Heart left ventricle (tissue), 16 donors: Measurements from ENCODE around the gene TMEM179. TPM values are rescaled to one million over a fixed set of nuclear protein-coding genes. Genes with fewer than 3 reads are reported as not detected.

ENCODE experiments used
- ATAC-seq, 4 donors: fragments of 200-7000 bp; cut with Tn5 transposase; one replicate each; pipeline ENCODE4 v1.9.1; 2020 to 2022; ENCODE audit warnings: moderate library complexity in 4 of 4, mild to moderate bottlenecking in 3 of 4, moderate number of reproducible peaks in 1 of 4
- DNase-seq, 5 donors: peaks; one replicate each; pipeline ENCODE4 v3.0.0-alpha.2; 2020
- H3K27ac ChIP-seq, 12 donors: fragments of 200-600 bp; sonication (generic) in 4 of 12; one replicate each; pipeline versions ENCODE4 v1.5.0 to v1.8.0; 2016 to 2022; ENCODE audit warnings: mild to moderate bottlenecking in 2 of 12
- H3K27me3 ChIP-seq, 9 donors: fragments of 200-600 bp; sonication (generic) in 2 of 9; one replicate each; pipeline versions ENCODE4 v1.5.1 to v1.8.0; 2016 to 2022; ENCODE audit warnings: mild to moderate bottlenecking in 3 of 9
- H3K36me3 ChIP-seq, 9 donors: fragments of 200-600 bp; sonication (generic) in 2 of 9; one replicate each; pipeline versions ENCODE4 v1.5.0 to v1.8.0; 2018 to 2022; ENCODE audit warnings: mild to moderate bottlenecking in 2 of 9
- H3K4me1 ChIP-seq, 12 donors: fragments of 200-600 bp; sonication (generic) in 4 of 12; one replicate each; pipeline versions ENCODE4 v1.5.0 to v1.8.0; 2016 to 2022; ENCODE audit warnings: mild to moderate bottlenecking in 3 of 12
- H3K4me3 ChIP-seq, 12 donors: fragments of 200-600 bp; sonication (generic) in 4 of 12; one replicate each; pipeline versions ENCODE4 v1.5.0 to v1.8.0; 2017 to 2022; ENCODE audit warnings: mild to moderate bottlenecking in 9 of 12, moderate library complexity in 4 of 12
- H3K9me3 ChIP-seq, 12 donors: fragments of 200-600 bp; sonication (generic) in 4 of 12; one replicate each; pipeline versions ENCODE4 v1.5.0 to v1.8.0; 2016 to 2022; ENCODE audit warnings: mild to moderate bottlenecking in 1 of 12
- POLR2A ChIP-seq, 2 donors: fragments of 450-650 bp; IDR thresholded peaks; one replicate each; pipeline ENCODE4 v1.6.1; 2017; ENCODE audit warnings: antibody characterized with exemption in 2 of 2, mild to moderate bottlenecking in 2 of 2, moderate library complexity in 2 of 2
- WGBS, 4 donors: extraction: QIAGEN DNeasy Blood & Tissue Kit in 2 of 4; methylation state at CpG; one replicate each; pipeline versions ENCODE4 v1.1.5 to v1.1.7; 2013 to 2018; 5-methylcytosine and 5-hydroxymethylcytosine counted together
- intact Hi-C, 10 donors: fragments of 100-400 bp; cut with DNase I; formaldehyde crosslinking; loops; one replicate each; pipeline versions ENCODE4 v1.11.1 to v1.14.2; 2022
- polyA plus RNA-seq, 2 donors: library from polyadenylated mRNA; stranded (reverse); fragments of 200-250 nt; gene quantifications; one replicate each; pipeline ENCODE4 v1.2.3, GENCODE V29; 2013
- total RNA-seq, 9 donors: library from RNA; depleted of rRNA in 2 of 9; stranded (reverse); fragments of >200 nt in 2 of 9; fragmentation: NEBNext Ultra II Directional in 3 of 9; extraction: Animal tissue kit (Norgen Biotek cat#: 25700) in 3 of 9; gene quantifications; one replicate each; pipeline versions ENCODE4 v1.1.0 to v1.2.4, GENCODE V29; 2016 to 2023
- TF ChIP-seq, protein P1 (sequence below), 12 donors: fragments of 200-600 bp; sonication (generic) in 4 of 12; IDR thresholded peaks; one replicate each; pipeline versions ENCODE4 v1.5.0 to v1.8.0; 2018 to 2022; ENCODE audit warnings: antibody characterized with exemption in 12 of 12, mild to moderate bottlenecking in 5 of 12
- donor health status: ischemic (EF 13 %, LVEDD 7.1; RV severe dilation, severe dysfunction).
- donor health status: healthy with polysubstance abuse.
- donor health status: DM: no; HTN: yes; CAD: no.
- donor health status: DM: no; HTN: no; CAD: no.
- donor health status: ischemic (EF 25% LVEDD 6.9; RV normal size, moderate dysfunction).
- donor health status: ischemic (EF 25% LVEDD 5.7; RV mildly dilated, moderate dysfunction).
- donor health status: healthy.
- donor health status: DM: yes; HTN: yes; CAD: no.
- donor health status: ischemic (EF 35%, LVEDD 5.7; RV mildly dilated, moderate dysfunction).
- donor health status: nonischemic (EF 11% LVEDD 7.7; RV severe dilation, severe dysfunction).
- donor health status: DM: yes; HTN: yes; CAD: no.
- donor health status: PGD.
- donor health status: ischemic (EF 29% LVEDD 5.4; RV normal size, mild dysfunction).
- donor health status: nonischemic (EF 23%, LVEDD 6.1; RV moderate dilation, normal function).

The TMEM179 gene
- total and polyA plus RNA-seq, 11 donors, result 0.15 to 1.1 (median 0.40) TPM; not detected in 4

DNA sequence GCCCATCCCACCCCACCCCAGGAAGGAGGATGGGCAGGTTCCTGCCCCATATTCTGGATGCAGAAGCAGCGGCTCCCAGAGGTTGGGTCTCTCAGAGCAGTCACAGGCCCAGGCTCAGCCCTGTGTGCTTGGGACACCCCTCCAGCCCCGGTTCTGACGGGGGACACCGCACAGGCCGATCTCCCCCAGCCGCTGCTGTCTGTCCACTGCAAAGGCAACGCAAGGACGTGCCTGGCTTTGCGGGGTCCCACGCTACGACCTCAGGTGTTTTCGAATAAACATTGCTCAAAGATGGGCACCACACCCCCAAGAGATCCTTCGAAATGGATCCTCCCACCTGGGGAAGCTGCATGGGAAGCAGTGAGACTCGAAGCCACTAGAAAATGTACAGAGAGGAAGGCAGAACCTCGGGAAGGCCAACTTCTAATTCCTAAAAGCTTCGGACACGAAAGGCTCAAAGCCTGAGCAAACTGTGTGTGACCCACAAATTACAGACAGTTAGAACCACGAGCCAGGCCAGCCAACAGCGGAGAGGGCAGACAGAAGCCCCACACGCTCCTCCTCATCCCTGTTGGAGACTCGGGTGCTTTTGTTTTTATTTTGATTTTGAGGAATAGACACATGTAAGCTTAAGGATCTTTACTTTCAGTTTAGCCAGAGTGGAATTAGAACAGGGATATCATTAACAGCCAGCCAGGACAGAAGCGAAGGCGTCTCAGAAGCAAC lies 14.2 kb downstream of the TMEM179 start:
- TF ChIP-seq, protein P1, sequence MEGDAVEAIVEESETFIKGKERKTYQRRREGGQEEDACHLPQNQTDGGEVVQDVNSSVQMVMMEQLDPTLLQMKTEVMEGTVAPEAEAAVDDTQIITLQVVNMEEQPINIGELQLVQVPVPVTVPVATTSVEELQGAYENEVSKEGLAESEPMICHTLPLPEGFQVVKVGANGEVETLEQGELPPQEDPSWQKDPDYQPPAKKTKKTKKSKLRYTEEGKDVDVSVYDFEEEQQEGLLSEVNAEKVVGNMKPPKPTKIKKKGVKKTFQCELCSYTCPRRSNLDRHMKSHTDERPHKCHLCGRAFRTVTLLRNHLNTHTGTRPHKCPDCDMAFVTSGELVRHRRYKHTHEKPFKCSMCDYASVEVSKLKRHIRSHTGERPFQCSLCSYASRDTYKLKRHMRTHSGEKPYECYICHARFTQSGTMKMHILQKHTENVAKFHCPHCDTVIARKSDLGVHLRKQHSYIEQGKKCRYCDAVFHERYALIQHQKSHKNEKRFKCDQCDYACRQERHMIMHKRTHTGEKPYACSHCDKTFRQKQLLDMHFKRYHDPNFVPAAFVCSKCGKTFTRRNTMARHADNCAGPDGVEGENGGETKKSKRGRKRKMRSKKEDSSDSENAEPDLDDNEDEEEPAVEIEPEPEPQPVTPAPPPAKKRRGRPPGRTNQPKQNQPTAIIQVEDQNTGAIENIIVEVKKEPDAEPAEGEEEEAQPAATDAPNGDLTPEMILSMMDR (IDR thresholded peaks at IDR 0.05), result no peak
- no peak for TF ChIP-seq POLR2A (IDR thresholded peaks at IDR 0.05)
- peaks cover 0 to 11% (median 0%) of the 10 kb centered on the region in 9 donors for H3K27me3 ChIP-seq
- H3K4me1 ChIP-seq, result peaks cover 0 to 41% (median 17%) of the 10 kb centered on the region in 12 donors
- no peak overlapping the region for H3K27ac ChIP-seq
- DNase-seq (peak in 3 of 5 donors; percentile 21 to 48 (median 28)), ATAC-seq (no peak)
- intact Hi-C loops, result no loop called here
- WGBS, 4 donors, result 64 to 81% (median 76%) methylated on average over 13 to 23 of the region's 23 CpGs
- H3K36me3 ChIP-seq, result peaks cover 0 to 19% (median 0%) of the 10 kb centered on the region in 9 donors
- no peaks in the 10 kb centered on the region for H3K9me3 ChIP-seq
- no peak overlapping the region for H3K4me3 ChIP-seq

DNA sequence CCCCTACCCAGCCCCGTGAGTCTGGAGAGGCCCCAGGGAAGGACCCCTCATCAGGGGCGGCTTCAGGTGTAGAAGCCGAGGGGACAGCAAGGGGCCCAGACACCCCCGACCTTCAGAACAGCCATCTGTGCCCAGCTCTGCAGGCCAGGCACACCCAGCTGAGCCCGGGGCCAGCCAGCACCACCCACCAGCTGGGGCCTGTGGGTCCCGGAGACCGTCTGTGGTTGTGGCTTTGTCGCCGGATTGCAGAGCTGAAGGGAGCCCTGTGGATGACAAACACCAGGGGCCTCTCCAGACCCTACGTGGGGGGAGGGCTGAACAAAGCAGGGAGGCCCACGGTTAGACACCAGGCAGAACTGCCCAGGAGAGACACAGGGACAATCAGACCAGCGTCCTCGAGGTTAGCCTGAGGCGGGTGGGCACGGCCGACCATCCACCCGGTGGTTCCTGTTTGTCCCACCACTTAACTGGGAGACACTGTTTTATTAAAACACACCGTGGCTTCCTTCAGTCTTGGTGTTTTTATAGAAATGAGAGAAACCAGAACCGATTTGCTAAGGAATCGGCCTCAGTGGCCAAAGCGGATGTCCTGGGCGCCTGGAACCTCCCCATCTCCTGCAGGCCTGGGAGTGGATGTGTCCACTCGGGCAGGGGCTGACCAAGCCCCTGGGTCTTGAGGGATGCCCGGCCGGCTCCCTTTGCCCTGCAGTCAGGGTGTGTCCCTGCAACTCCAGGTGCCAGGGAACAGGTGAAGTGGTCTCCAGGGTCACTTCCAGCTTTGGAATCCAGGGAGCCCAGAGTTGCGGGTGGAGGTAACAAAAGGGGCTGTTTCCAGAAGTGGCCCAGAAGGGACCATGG lies 15.0 kb downstream of the TMEM179 start:
- no peak for TF ChIP-seq POLR2A (IDR thresholded peaks at IDR 0.05)
- TF ChIP-seq, protein P1 (IDR thresholded peaks at IDR 0.05), result no peak
- 79 to 83% (median 81%) methylated on average over 20 to 26 of the region's 26 CpGs for WGBS, 4 donors
- peaks cover 0 to 19% (median 0%) of the 10 kb centered on the region in 9 donors for H3K36me3 ChIP-seq
- DNase-seq (peak in 3 of 5 donors; percentile 19 to 28 (median 22)), ATAC-seq (no peak)
- no peaks in the 10 kb centered on the region for H3K9me3 ChIP-seq
- H3K4me3 ChIP-seq, result no peak overlapping the region
- H3K4me1 ChIP-seq, result peaks cover 0 to 49% (median 24%) of the 10 kb centered on the region in 12 donors
- H3K27ac ChIP-seq, result no peak overlapping the region
- H3K27me3 ChIP-seq, result peaks cover 0 to 6% (median 0%) of the 10 kb centered on the region in 9 donors
- intact Hi-C loops, result loop anchor here in 4 of 10 donors (10.0 kb wide), 3 partner anchors 125 to 1035 kb away; partner anchors contain the start of gene ADSS1 (in 2 of the 4)

DNA sequence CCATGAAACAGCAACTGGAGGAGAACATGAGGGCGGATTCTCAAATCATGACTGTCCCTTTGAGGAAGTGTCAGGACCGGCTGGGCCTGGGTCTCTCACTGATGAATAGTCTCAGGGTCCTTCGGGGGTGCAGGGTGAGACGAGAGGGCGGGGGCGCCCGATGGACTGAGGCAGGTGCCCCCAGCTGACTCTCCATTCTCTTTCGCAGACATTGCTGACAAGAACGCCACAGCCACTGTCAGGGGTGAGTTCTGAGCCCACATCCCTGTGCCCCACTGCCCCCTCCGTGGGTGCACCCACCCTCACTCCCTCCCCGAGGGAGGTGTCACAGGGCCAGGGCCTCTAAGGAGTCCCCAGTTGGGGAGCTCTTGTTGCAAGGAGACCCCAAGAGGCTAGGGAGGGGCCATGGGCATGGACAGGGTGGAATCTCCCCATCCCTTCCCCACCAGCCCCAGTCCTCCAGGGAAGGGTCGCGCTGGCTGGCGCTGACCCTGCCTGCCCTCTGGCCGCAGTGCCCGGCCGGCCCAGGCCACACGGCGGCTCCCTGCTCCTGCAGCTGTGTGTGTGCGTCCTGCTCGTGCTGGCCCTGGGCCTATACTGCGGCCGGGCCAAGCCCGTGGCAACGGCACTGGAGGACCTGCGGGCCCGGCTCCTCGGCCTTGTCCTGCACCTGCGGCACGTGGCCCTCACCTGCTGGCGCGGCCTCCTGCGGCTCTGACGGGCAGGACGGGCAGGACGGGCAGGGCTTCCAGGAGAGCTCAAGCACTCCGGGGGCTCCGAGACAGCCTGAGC lies 16.3 kb downstream of the TMEM179 start:
- peaks cover 0 to 6% (median 0%) of the 10 kb centered on the region in 9 donors for H3K27me3 ChIP-seq
- peaks cover 0 to 51% (median 32%) of the 10 kb centered on the region in 12 donors for H3K4me1 ChIP-seq
- ATAC-seq (no peak), DNase-seq (no peak)
- no peak overlapping the region for H3K4me3 ChIP-seq
- TF ChIP-seq POLR2A (IDR thresholded peaks at IDR 0.05), result no peak
- TF ChIP-seq, protein P1 (IDR thresholded peaks at IDR 0.05), result no peak
- peak overlapping the region in 8 of 12 donors; percentile 22 to 94 (median 86) for H3K27ac ChIP-seq
- H3K9me3 ChIP-seq, result no peaks in the 10 kb centered on the region
- intact Hi-C loops, result loop anchor here in 4 of 10 donors (10.0 kb wide), 3 partner anchors 127 to 1033 kb away; partner anchors contain the start of gene ADSS1 (in 2 of the 4)
- 82 to 89% (median 85%) methylated on average over 20 to 38 of the region's 38 CpGs for WGBS, 4 donors
- H3K36me3 ChIP-seq, result peaks cover 0 to 19% (median 0%) of the 10 kb centered on the region in 9 donors
